Activated T-cell treated with anti-CD3 and anti-CD28 coated beads for 24 hours (primary cell): ENCODE data around the gene SLC30A10.
"Not testable (repeated sequence)": the region's sequence is repeated elsewhere in the genome, so short reads cannot be mapped to it uniquely, and the experiment has no call there.

ENCODE experiments used
- DNase-seq: peaks from one replicate; pipeline ENCODE4 v3.0.0-alpha.2; 2020; ENCODE audit warnings: low read depth

Gene SLC30A10

GRCh38 chr1:219891846-219892245 is 36.5 kb downstream of the SLC30A10 start:
- DNase-seq, result not testable (repeated sequence)

DNA sequence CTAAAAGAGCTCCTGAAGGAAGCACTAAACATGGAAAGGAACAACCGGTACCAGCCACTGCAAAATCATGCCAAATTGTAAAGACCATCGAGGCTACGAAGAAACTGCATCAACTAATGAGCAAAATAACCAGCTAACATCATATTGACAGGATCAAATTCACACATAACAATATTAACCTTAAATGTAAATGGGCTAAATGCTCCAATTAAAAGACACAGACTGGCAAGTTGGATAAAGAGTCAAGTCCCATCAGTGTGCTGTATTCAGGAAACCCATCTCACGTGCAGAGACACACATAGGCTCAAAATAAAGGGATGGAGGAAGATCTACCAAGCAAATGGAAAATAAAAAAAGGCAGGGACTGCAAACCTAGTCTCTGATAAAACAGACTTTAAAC is 39.7 kb downstream of the SLC30A10 start:
- DNase-seq, result not testable (repeated sequence)

DNA sequence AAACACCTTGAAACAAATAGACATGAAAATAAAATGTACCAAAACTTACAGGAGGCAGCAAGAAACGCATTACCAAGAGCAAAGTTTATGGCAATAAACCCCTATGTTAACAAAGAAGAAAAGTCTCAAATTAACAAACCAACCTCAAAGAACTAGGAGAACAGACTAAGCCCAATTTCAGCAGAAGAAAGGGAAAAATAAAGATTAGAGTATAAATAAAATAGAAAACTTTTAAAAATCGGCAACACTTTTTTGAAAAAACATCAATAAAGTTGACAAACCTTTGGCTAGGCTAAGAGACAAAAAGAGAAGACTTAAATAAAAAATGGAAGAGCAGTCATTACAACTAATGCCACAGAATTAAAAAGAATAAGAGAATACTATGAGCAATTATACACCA is 42.7 kb downstream of the SLC30A10 start:
- no peak for DNase-seq

GRCh38 chr1:219883400-219884332 is 44.7 kb downstream of the SLC30A10 start:
- no peak for DNase-seq

GRCh38 chr1:219882755-219883154 is 45.6 kb downstream of the SLC30A10 start:
- DNase-seq, result no peak

DNA sequence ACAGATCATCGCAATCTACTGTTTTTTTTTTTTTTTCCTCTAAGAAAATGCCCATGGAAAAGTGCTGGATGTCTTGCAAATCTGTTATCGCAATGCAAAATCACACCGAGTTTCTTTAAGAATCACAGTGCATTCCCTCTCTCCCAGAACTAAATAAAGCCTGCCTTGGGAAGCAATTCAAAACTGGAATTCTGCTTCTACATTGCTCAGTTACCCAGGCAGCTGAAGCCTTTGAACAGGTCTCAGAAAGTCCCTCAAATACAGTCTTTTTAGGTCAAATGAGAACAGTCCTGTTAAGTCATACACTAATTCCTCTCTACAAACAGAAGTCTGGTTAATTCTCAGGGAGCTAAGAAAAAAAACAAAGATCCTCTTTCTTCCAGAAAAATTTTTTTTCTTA is 46.3 kb downstream of the SLC30A10 start:
- no peak for DNase-seq

- DNase-seq, result no peak
These were observed 47.4 kb downstream of the SLC30A10 start for GRCh38 chr1:219880765-219881457.

- DNase-seq, result no peak
These were observed 51.6 kb downstream of the SLC30A10 start for GRCh38 chr1:219876798-219877209.

- no peak for DNase-seq
These were observed 52.5 kb downstream of the SLC30A10 start for GRCh38 chr1:219875860-219876259.

DNA sequence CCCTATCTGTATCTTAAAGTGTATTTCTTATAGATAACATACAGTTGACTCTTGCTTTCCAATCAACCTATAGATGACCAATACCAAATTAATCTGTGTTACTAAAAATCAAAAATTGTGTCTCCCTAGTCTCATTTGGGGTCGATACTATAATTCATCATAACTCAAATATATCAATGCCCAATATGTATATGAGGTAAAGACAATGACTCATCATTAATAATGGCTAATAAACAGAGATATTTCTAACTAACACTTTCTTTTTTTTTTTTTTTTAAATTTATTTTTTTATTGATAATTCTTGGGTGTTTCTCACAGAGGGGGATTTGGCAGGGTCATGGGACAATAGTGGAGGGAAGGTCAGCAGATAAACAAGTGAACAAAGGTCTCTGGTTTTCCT is 55.8 kb downstream of the SLC30A10 start:
- not testable (repeated sequence) for DNase-seq

DNA sequence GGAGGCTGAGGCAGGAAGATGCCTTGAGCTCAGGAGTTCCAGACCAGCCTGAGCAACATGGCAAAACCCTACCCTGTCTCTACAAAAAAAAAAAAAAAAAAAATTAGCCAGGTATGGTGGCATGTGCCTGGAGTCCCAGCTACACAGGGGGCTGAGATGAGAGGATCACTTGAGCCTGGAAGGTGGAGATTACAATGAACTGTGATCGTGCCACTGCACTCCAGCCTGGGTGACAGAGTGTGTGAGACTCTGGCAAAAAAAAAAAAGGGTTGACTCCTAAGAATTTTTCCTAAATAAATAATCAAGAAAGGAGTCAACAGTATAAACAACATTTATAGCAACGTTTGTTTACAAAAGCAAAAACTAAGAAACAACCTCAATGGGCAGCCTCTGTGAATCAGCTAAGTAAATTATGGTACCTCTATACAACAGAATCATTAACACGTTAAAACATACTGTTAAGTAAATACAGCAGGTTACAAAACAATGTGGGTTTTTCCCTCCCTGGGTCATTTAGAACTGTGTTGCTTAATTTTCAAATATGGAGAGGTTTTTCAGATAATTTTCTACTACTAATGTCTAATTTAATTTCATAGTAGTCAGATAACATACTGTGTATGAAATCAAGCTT is 56.8 kb downstream of the SLC30A10 start:
- no peak for DNase-seq

- not testable (repeated sequence) for DNase-seq
These were observed 59.7 kb downstream of the SLC30A10 start for GRCh38 chr1:219868615-219869014.
